H1 (cell line): ENCODE measurements around the gene C14orf132. TPM values are rescaled to one million over a fixed set of nuclear protein-coding genes. Genes with fewer than 3 reads are reported as not detected.

Experiments used
- CTCF ChIA-PET: fragments of 300-600 bp; sonication (Branson Sonifier 250); formaldehyde crosslinking; loops from one replicate; lab custom pipeline; 2021; ENCODE audit not compliant: partially characterized antibody; lab: Charles Lee
- POLR2A ChIA-PET: fragments of 300-600 bp; sonication (Branson Sonifier 250); formaldehyde crosslinking; loops from one replicate; lab custom pipeline; 2021; ENCODE audit warnings: inconsistent platforms; ENCODE audit not compliant: partially characterized antibody; lab: Charles Lee
- DNase-seq, 2 experiments: peaks; one replicate each; pipeline versions ENCODE4 v3.0.0 to v3.0.0-alpha.2; 2010 to 2022; ENCODE audit warnings: low spot score in 2 of 2, low read depth in 1 of 2, mixed read lengths in 1 of 2
- FAIRE-seq: peaks from 2 replicates; lab custom pipeline; 2011; peaks lifted over from hg19 to GRCh38; lab: Jason Lieb, UNC
- H2AFZ ChIP-seq: 2 replicates; pipeline ENCODE4 v1.8.1; 2012; ENCODE audit warnings: low read length, inconsistent platforms
- H2AK5ac ChIP-seq: 2 replicates; pipeline ENCODE4 v1.6.1; 2013; ENCODE audit warnings: low read depth, low read length
- H2BK120ac ChIP-seq: replicated peaks from 2 replicates; pipeline ENCODE3; 2013; ENCODE audit warnings: low read depth, low read length, inconsistent platforms
- H2BK12ac ChIP-seq: 2 replicates; pipeline ENCODE4 v1.6.1; 2013; ENCODE audit warnings: low read depth, low read length
- H2BK15ac ChIP-seq: 2 replicates; pipeline ENCODE4 v1.6.1; 2013; ENCODE audit warnings: low read length
- H2BK20ac ChIP-seq: 2 replicates; pipeline ENCODE4 v1.6.1; 2013; ENCODE audit warnings: low read length
- H2BK5ac ChIP-seq: 2 replicates; pipeline ENCODE4 v1.6.1; 2013; ENCODE audit warnings: low read depth, low read length
- H3K14ac ChIP-seq: 2 replicates; pipeline ENCODE4 v1.6.1; 2013; ENCODE audit warnings: inconsistent platforms; ENCODE audit not compliant: insufficient read length
- H3K18ac ChIP-seq: 2 replicates; pipeline ENCODE4 v1.6.1; 2013; ENCODE audit warnings: low read length; ENCODE audit errors: extremely low read depth
- H3K23ac ChIP-seq: 2 replicates; pipeline ENCODE4 v1.6.1; 2013; ENCODE audit warnings: inconsistent platforms; ENCODE audit not compliant: insufficient read length
- H3K23me2 ChIP-seq: 2 replicates; pipeline ENCODE4 v1.6.1; 2013; ENCODE audit warnings: low read depth, low read length
- H3K27ac ChIP-seq: 2 replicates; pipeline ENCODE4 v1.6.1; 2011; ENCODE audit warnings: low read depth, low read length, inconsistent platforms
- H3K27me3 ChIP-seq, 4 experiments: replicated peaks in 1 of 4; 1 replicate in 1 of 4; 2 replicates in 3 of 4; pipeline versions ENCODE4 v1.6.1 to v1.8.1; 2011 to 2013; ENCODE audit warnings: low read length in 3 of 4, mild to moderate bottlenecking in 3 of 4, inconsistent platforms in 2 of 4, mixed read lengths in 2 of 4, moderate library complexity in 1 of 4; ENCODE audit not compliant: control insufficient read depth in 3 of 4, insufficient read depth in 3 of 4; ENCODE audit errors: extremely low read depth in 1 of 4
- H3K36me3 ChIP-seq, 4 experiments: 2 replicates each; pipeline versions ENCODE4 v1.6.1 to v1.8.1; 2011 to 2013; ENCODE audit warnings: mild to moderate bottlenecking in 4 of 4, low read length in 3 of 4, moderate library complexity in 2 of 4, control low read depth in 1 of 4, inconsistent platforms in 1 of 4; ENCODE audit not compliant: insufficient read depth in 4 of 4, control insufficient read depth in 2 of 4
- H3K4ac ChIP-seq: replicated peaks from 2 replicates; pipeline ENCODE3; 2013; ENCODE audit warnings: low read length, low read depth, mixed read lengths, inconsistent platforms; ENCODE audit not compliant: insufficient read length
- H3K4me1 ChIP-seq, 4 experiments: replicated peaks in 1 of 4; 1 replicate in 1 of 4; 2 replicates in 3 of 4; pipeline versions ENCODE4 v1.6.1 to v1.8.1; 2011 to 2013; ENCODE audit warnings: low read length in 3 of 4, inconsistent platforms in 2 of 4, mixed read lengths in 1 of 4; ENCODE audit not compliant: insufficient read depth in 4 of 4, control insufficient read depth in 3 of 4
- H3K4me2 ChIP-seq, 2 experiments: 2 replicates each; pipeline versions ENCODE4 v1.6.1 to v1.8.1; 2011 to 2013; ENCODE audit warnings: low read depth in 2 of 2, low read length in 2 of 2, control low read depth in 1 of 2, inconsistent platforms in 1 of 2, mild to moderate bottlenecking in 1 of 2; ENCODE audit not compliant: insufficient read depth in 1 of 2
- H3K4me3 ChIP-seq, 4 experiments: fragments of 200-600, 300-600 bp in 1 of 4; sonication (generic), shearing (Covaris generic), sonication (Bioruptor Twin) in 1 of 4; 2 replicates each; pipeline versions ENCODE4 v1.5.1 to v1.8.1; 2011 to 2016; ENCODE audit warnings: low read length in 4 of 4, low read depth in 3 of 4, control low read depth in 2 of 4, inconsistent platforms in 2 of 4, mild to moderate bottlenecking in 2 of 4, mixed read lengths in 1 of 4, moderate library complexity in 1 of 4; ENCODE audit not compliant: insufficient read depth in 2 of 4; ENCODE audit errors: extremely low read depth in 1 of 4
- H3K56ac ChIP-seq: replicated peaks from 2 replicates; pipeline ENCODE3; 2013; ENCODE audit warnings: low read depth, mild to moderate bottlenecking, mixed read lengths, low read length, inconsistent platforms; ENCODE audit not compliant: insufficient read length
- H3K79me1 ChIP-seq: 2 replicates; pipeline ENCODE4 v1.6.1; 2013; ENCODE audit warnings: low read depth, low read length, control low read depth
- H3K79me2 ChIP-seq, 2 experiments: 2 replicates each; pipeline versions ENCODE4 v1.6.1 to v1.8.1; 2012 to 2013; ENCODE audit warnings: low read length in 2 of 2, mild to moderate bottlenecking in 2 of 2, inconsistent platforms in 1 of 2; ENCODE audit not compliant: insufficient read depth in 2 of 2, control insufficient read depth in 1 of 2
- H3K9ac ChIP-seq, 4 experiments: replicated peaks in 1 of 4; 1 replicate in 1 of 4; 2 replicates in 3 of 4; pipeline versions ENCODE4 v1.6.1 to v1.8.1; 2011 to 2013; ENCODE audit warnings: low read depth in 3 of 4, low read length in 3 of 4, control low read depth in 2 of 4, mild to moderate bottlenecking in 2 of 4, moderate library complexity in 2 of 4, inconsistent platforms in 1 of 4; ENCODE audit errors: extremely low read depth in 1 of 4
- H3K9me3 ChIP-seq, 2 experiments: 2 replicates each; pipeline versions ENCODE4 v1.6.1 to v1.8.1; 2012 to 2013; ENCODE audit warnings: mild to moderate bottlenecking in 2 of 2, moderate library complexity in 2 of 2, control low read depth in 1 of 2, inconsistent platforms in 1 of 2, low read depth in 1 of 2, low read length in 1 of 2, mixed read lengths in 1 of 2; ENCODE audit not compliant: insufficient read depth in 2 of 2
- H4K20me1 ChIP-seq, 2 experiments: replicated peaks in 1 of 2; 2 replicates each; pipeline versions ENCODE3 to v1.8.1; 2011 to 2013; ENCODE audit warnings: inconsistent platforms in 2 of 2, low read length in 2 of 2, mild to moderate bottlenecking in 1 of 2; ENCODE audit not compliant: insufficient read depth in 2 of 2, control insufficient read depth in 1 of 2
- H4K5ac ChIP-seq: 2 replicates; pipeline ENCODE4 v1.6.1; 2013; ENCODE audit warnings: low read length, low read depth, mixed read lengths, inconsistent platforms; ENCODE audit not compliant: insufficient read length
- H4K8ac ChIP-seq: 2 replicates; pipeline ENCODE4 v1.8.0; 2013; ENCODE audit warnings: mild to moderate bottlenecking, moderate library complexity, low read length, inconsistent platforms; ENCODE audit not compliant: insufficient read depth; ENCODE audit errors: extremely low read depth
- H4K91ac ChIP-seq: replicated peaks from 2 replicates; pipeline ENCODE3; 2013; ENCODE audit warnings: low read length, mixed read lengths, inconsistent platforms; ENCODE audit not compliant: insufficient read length
- ASH2L ChIP-seq: fragments of 200-600, 300-600 bp; sonication (generic); IDR thresholded peaks from one replicate; pipeline ENCODE4 v1.7.1; 2017; ENCODE audit warnings: low read length
- BRCA1 ChIP-seq: IDR thresholded peaks from 2 replicates; pipeline ENCODE4 v1.6.1; 2012; ENCODE audit warnings: low read depth, low read length, improper control_type of control experiment
- CBX5 ChIP-seq: fragments of 300-800, 300-1000 bp; sonication (generic); IDR thresholded peaks from 2 replicates; pipeline ENCODE4 v1.7.1; 2016; ENCODE audit warnings: antibody characterized with exemption, low read length, low read depth
- CHD1 ChIP-seq: IDR thresholded peaks from 2 replicates; pipeline ENCODE4 v1.6.1; 2012; ENCODE audit warnings: low read depth, low read length, improper control_type of control experiment
- CHD2 ChIP-seq: IDR thresholded peaks from 2 replicates; pipeline ENCODE4 v1.6.1; 2012; ENCODE audit warnings: low read length, improper control_type of control experiment
- FOSL1 ChIP-seq: IDR thresholded peaks from 2 replicates; pipeline ENCODE4 v1.6.1; 2011; ENCODE audit warnings: mild to moderate bottlenecking, low read depth, low read length, moderate library complexity; ENCODE audit not compliant: insufficient read depth
- GTF2F1 ChIP-seq: IDR thresholded peaks from 2 replicates; pipeline ENCODE4 v1.6.1; 2012; ENCODE audit warnings: low read depth, low read length, improper control_type of control experiment, borderline replicate concordance
- KDM1A ChIP-seq: fragments of 200-600, 300-600 bp; sonication (generic); IDR thresholded peaks from 2 replicates; pipeline ENCODE4 v1.7.1; 2016; ENCODE audit warnings: mild to moderate bottlenecking, low read length, borderline replicate concordance
- KDM4A ChIP-seq: IDR thresholded peaks from one replicate; pipeline ENCODE4 v1.7.1; 2012; ENCODE audit warnings: low read depth, mild to moderate bottlenecking, moderate library complexity, low read length, inconsistent platforms; ENCODE audit not compliant: severe bottlenecking
- NRF1 ChIP-seq: IDR thresholded peaks from 2 replicates; pipeline ENCODE4 v1.6.1; 2011; ENCODE audit warnings: mild to moderate bottlenecking, low read depth, low read length, improper control_type of control experiment
- POU5F1 ChIP-seq: IDR thresholded peaks from 2 replicates; pipeline ENCODE4 v1.6.1; 2011; ENCODE audit warnings: low read depth, mild to moderate bottlenecking, low read length, moderate library complexity
- SIN3A ChIP-seq, 2 experiments: IDR thresholded peaks in 1 of 2; conservative IDR thresholded peaks in 1 of 2; 2 replicates each; pipeline ENCODE4 v1.6.1; 2011 to 2012; ENCODE audit warnings: low read length in 2 of 2, improper control_type of control experiment in 1 of 2, low read depth in 1 of 2, mild to moderate bottlenecking in 1 of 2
- SIRT6 ChIP-seq: IDR thresholded peaks from one replicate; pipeline ENCODE4 v1.7.1; 2012; ENCODE audit warnings: low read length, inconsistent platforms
- TAF1 ChIP-seq: IDR thresholded peaks from 2 replicates; pipeline ENCODE4 v1.6.1; 2011; ENCODE audit warnings: mild to moderate bottlenecking, low read depth, low read length
- TBP ChIP-seq: IDR thresholded peaks from 2 replicates; pipeline ENCODE4 v1.6.1; 2011; ENCODE audit warnings: low read depth, low read length, improper control_type of control experiment
- WGBS, 2 experiments: shearing (Covaris generic) in 1 of 2; methylation state at CpG; one replicate each; pipeline versions ENCODE4 v1.1.6 to v1.1.7; 2013 to 2015; ENCODE audit warnings: low lambda C conversion rate in 2 of 2, mixed read lengths in 2 of 2, inconsistent platforms in 1 of 2, low coverage in 1 of 2, missing lambda C conversion rate in 1 of 2; ENCODE audit not compliant: insufficient replicate concordance in 2 of 2, insufficient coverage in 1 of 2, insufficient read length in 1 of 2; ENCODE audit errors: extremely low coverage in 1 of 2, missing lambda C conversion rate in 1 of 2; 5-methylcytosine and 5-hydroxymethylcytosine counted together
- polyA plus RNA-seq, 7 experiments: library from polyadenylated mRNA; depleted of rRNA in 3 of 7; stranded (reverse) in 5 of 7; unstranded in 2 of 7; fragments of >200 nt in 5 of 7; fragments of 200-250 nt in 2 of 7; gene quantifications; 1 replicate in 5 of 7; 2 replicates in 1 of 7; 4 replicates in 1 of 7; pipeline versions ENCODE4 v1.2.1 to v1.2.3, GENCODE V29; 2011 to 2013; ENCODE audit warnings: missing spikeins in 2 of 7, mixed read lengths in 2 of 7
- total RNA-seq: library from RNA; stranded (reverse); fragmentation: NEBNext Ultra II Directional; extraction: Animal tissue kit (Norgen Biotek cat#: 25700); gene quantifications from 2 replicates; pipeline ENCODE4 v1.2.1, GENCODE V29; 2021
- TF ChIP-seq, protein P1 (sequence below): IDR thresholded peaks from 2 replicates; pipeline ENCODE4 v1.6.1; 2012; ENCODE audit warnings: inconsistent platforms

C14orf132 gene
- total and polyA plus RNA-seq, 2 of the 8 experiments (the other 6 are each of a cell fraction or from before 2014, with no cell fraction given) = 11.7 to 32.5 TPM

- H4K20me1 ChIP-seq = peaks cover 0 to 2% of the 10 kb centered on the region in 2 experiments
- H3K79me2 ChIP-seq = no peaks in the 10 kb centered on the region
Measured at GRCh38 chr14:96078625-96079016, 39.5 kb downstream of the C14orf132 start.

More at GRCh38 chr14:96078625-96079016, 39.5 kb downstream of the C14orf132 start:
- Histone ChIP-seq H3K4ac (no peak overlapping the region), H3K4me1 (no peaks in the 10 kb centered on the region), H3K79me1 (peaks cover 3% of the 10 kb centered on the region; the same call in 1 of the 2 replicates), H4K8ac (no peak overlapping the region), H3K23me2 (no peaks in the 10 kb centered on the region), H3K18ac (no peak overlapping the region), H3K4me2 (no peak overlapping the region), H4K5ac (no peak overlapping the region), H3K56ac (no peak overlapping the region), H4K91ac (no peak overlapping the region), H3K9ac (no peak overlapping the region; a peak in 2 of 7 replicates), H2BK120ac (no peak overlapping the region), H3K9me3 (no peaks in the 10 kb centered on the region), H3K23ac (no peak overlapping the region), H3K36me3 (no peaks in the 10 kb centered on the region), H3K4me3 (no peak overlapping the region), H2BK12ac (no peak overlapping the region), H2BK5ac (no peak overlapping the region), H2AFZ (no peak overlapping the region), H3K27me3 (no peaks in the 10 kb centered on the region), H3K14ac (no peak overlapping the region), H2BK15ac (no peak overlapping the region), H2BK20ac (no peak overlapping the region), H3K27ac (no peak overlapping the region), H2AK5ac (no peak overlapping the region)
- FAIRE-seq (no peak), DNase-seq (no peak)
- WGBS, 2 experiments = 96% methylated on average over 6 of the region's 6 CpGs; no CpG with 5 or more reads in 1 of the 2 experiments
- ChIA-PET CTCF (interaction anchor here (0.6 to 1.9 kb wide), 9 partner anchors 12 to 143 kb away, joined by 3 to 11 read pairs (median 4); no protein-coding TSS in a partner anchor), POLR2A (no interaction called here)
- no peak for TF ChIP-seq TBP
- no peak for TF ChIP-seq CHD2
- no peak for TF ChIP-seq SIN3A (conservative IDR thresholded peaks at IDR 0.05 in 1 of 2, IDR thresholded peaks at IDR 0.05 in 1 of 2; ENCODE audit: low read depth in 1 of 2, low read length in 2 of 2)
- TF ChIP-seq KDM4A = no peak
- TF ChIP-seq KDM1A = no peak
- TF ChIP-seq NRF1 = no peak
- TF ChIP-seq FOSL1 = no peak
- TF ChIP-seq BRCA1 = no peak
- TF ChIP-seq ASH2L = no peak
- no peak for TF ChIP-seq POU5F1
- no peak for TF ChIP-seq SIRT6
- TF ChIP-seq GTF2F1 = no peak
- TF ChIP-seq CHD1 = no peak
- TF ChIP-seq CBX5 = no peak
- TF ChIP-seq TAF1 = no peak
- TF ChIP-seq, protein P1, sequence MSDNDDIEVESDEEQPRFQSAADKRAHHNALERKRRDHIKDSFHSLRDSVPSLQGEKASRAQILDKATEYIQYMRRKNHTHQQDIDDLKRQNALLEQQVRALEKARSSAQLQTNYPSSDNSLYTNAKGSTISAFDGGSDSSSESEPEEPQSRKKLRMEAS = no peak
